GM19467 (cell line): Measurements from ENCODE around the gene FAM13A.
"Not testable (repeated sequence)": the region's sequence is repeated elsewhere in the genome, so short reads cannot be mapped to it uniquely, and the experiment has no call there.

Source experiments
- ATAC-seq: cut with Tn5 transposase; IDR thresholded peaks from one replicate; pipeline ENCODE4 v1.9.1; 2021; ENCODE audit warnings: mild to moderate bottlenecking, moderate library complexity; ENCODE audit not compliant: unreplicated experiment

Gene FAM13A

DNA sequence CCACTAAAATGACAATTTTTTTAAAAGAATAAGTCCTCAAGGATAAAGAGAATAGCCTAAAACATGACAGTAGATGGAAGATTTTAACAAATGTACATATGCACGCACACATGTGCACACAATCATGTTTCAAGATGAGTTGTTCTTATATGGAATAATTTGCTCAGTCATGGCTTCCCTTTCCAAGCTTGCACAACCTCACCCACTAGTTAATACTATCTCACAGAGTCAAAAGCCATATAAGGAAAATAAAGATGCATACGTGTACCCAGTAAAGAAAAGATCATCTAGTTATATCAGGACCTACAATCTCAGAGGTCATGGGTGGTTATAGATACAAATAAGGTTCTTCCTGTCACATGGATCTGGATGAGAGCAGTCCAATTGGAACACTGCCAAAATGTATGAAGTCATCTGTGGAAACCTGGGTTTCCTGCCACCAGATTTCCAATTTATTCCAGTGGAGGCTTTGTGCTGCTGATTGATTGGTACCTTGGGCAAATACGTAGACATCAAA lies 56.1 kb downstream of the FAM13A start:
- no peak for ATAC-seq

DNA sequence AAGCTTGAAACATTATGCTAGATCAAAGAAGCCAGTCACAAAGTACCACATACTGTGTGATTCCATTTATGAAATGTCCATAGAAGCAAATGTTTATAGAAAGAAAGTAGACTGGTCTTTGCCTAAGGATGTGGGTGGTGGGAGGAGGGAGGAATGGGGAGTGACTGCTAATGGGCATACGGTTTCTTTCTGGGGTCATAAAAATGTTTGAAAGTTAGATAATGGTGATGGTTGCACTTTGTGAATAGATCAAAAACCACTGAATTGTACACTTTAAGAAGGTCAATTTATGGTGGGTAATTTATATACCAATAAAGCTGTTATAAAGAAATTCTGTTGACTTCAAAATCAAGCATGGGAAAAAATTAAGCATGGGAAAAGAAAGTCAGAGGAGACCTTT lies 56.6 kb downstream of the FAM13A start:
- ATAC-seq: no peak

DNA sequence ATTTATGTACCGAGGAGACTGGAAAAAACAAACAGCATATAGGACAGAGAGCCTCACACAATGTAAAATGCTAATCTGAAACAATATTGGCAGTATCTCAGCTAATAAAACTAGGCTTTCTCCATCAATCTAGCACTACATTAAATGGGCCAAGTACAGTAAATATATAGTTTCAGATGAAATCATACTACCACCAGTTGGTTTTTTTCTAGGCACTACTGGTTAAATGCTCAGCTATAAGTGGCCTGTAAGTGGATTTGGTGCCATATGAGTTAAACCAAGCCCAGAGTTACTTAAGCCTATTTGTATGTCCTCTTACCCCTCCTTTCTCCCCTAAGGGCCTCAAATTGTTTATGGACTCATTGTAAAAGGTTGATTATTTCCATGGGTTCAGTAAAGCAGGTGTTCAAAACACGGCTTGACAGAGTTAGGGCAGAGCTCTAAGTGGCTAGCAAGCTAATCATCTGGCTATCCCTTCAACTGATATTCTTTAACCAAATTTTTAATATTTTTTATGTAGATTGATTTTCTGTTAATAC lies 57.5 kb downstream of the FAM13A start:
- ATAC-seq: no peak

DNA sequence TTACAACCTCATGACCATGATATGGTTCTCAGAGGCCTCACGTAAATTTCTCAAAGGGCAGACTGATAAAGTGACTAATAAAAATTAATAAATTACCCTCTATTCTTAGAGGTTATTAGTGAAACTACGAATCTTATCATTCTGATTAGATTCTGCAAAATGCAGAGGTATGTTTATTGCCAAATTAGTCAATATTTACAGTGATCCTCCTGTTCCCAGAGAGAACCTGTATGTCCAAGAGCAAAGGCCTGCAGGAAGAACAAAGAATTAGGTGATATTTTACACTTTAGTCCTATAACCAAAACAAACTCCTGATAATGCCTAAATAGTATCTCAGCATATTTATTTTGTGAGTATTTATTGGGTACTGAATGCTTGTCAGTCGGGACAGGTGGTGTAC lies 58.1 kb downstream of the FAM13A start:
- ATAC-seq: no peak

DNA sequence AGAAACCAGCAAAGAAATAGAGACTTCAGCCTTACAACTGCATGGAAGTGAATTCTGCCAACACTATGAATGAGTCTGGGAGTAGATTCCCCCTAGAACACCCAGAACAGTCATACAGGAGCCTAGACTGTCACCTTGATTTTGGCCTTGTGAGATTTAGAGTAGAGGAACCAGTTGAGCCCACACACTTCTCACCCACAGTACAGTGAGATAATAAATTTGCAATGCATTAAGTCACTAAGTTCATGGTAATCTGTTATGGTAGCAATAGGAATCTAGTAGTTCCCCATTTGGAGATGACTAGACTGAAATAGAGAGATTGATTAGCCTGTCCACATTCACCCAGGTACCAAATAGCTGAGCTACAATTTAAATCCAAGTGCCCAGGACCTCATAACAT lies 59.0 kb downstream of the FAM13A start:
- no peak for ATAC-seq

DNA sequence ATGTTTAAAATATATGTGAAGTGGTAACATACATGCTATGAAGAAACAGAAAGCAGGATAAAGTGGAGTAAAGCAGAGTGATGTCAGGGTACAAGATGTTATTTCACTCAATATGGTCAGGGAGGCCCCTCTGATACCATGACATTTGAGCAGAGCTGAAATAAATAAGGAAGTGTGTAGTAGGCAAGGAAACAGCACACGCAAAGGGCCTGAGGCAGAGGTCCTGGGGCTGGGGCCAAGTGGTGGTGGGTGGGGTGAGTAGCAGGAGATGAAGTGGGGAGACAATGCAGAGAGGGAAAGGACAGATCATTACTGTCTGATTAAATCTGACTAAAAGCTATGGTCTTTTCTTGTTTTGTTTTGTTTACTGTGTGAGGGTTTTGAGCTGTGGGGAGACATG lies 61.1 kb downstream of the FAM13A start:
- no peak for ATAC-seq

DNA sequence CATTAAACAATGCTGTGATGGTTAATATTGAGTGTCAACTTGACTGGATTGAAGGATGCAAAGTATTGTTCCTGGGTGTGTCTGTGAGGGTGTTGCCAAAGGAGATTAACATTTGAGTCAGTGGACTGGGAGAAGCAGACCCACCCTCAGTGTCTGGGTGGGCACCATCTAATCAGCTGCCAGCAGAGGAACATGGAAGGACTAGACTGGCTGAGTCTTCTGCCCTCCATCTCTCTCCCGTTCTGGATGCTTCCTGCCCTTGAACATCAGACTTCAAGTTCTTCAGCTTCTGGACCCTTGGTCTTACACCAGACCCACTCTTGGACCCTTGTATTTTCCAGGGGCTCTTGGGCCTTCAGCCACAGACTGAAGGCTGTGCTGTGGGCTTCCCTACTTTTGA lies 61.7 kb downstream of the FAM13A start:
- ATAC-seq: not testable (repeated sequence)

DNA sequence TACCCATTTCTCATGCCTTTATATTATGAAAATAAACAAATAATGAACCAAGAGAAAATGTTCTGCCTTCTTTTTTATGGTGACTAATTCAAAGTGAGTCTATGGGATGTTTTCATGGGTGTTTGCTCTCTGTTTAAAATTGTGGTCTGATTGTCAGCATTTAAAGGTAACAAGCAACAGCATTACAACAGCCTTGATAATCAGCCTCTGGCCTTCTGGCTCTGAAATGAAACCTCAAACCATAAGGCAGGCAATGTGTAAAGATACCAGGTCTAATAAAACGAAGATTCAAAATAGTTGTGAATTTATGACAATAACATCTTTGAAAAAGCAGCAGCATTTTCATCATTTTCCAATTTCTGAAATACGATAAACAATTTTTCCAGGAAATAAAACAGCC lies 63.7 kb downstream of the FAM13A start:
- ATAC-seq: no peak

DNA sequence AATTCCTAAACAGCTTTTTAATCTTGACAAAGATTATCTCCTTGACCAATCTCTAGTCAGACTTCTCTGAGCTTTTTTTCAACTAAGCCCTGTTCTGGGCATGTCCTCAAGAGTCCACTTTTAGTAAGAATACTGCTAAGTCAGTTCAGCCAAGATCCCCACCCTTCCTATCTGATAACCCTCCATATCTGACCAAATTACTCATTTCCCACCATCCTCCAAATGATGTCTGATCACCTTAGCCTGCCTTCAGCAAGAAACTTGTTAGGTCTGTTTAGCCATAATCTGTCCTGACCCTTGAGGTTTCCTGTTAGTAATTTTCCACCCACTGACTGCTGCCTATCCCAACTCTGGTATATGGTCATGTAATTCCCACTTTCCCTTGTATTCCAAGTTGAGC lies 65.2 kb downstream of the FAM13A start:
- no peak for ATAC-seq

DNA sequence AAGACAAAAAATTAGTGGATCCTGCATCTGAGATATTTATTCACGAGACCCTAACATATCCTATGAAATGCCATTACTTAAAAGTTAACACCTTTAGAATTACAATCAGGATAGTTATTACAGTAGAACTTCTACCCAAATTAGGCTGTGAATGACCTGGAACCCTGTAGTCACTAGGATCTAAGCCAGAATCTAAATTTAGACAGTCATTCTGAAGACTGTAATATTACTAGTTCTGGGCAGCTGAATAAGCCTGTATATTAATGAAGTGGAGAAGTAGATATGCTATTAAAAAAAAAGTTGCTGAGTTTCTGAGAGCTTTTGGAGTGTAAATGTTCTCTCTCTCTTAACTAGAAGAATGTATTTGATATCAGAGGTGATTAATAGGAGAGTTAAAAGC lies 67.0 kb downstream of the FAM13A start:
- ATAC-seq: no peak

DNA sequence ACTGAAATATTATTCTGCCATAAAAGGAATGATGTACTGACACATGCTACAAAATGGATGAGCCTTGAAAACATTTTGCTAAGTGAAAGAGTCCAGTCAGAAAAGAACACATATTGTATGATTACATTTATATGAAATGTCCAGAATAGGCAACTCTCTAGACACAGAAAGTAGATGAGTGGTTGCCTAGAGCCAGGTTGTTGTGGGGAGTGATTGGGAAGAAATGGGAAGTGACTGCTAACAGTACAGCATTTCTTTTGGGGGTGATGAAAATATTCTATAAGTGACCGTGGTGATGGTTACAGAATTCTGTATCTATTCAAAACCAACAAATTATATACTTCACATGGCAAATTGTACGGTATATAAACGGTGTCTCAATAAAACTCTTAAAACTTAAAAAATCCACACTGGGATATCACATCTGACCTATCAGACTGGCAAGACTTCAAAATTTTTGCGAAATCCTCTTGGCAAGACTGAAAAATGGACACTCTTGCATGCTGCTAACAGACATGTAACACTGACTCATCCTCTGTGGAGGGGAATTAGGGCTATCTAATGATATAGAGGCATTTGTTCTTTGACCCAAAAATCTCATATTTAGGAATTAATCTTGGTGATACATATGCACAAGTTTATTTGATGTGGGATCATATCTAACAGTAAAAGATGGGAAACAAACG lies 71.8 kb downstream of the FAM13A start:
- no peak for ATAC-seq

DNA sequence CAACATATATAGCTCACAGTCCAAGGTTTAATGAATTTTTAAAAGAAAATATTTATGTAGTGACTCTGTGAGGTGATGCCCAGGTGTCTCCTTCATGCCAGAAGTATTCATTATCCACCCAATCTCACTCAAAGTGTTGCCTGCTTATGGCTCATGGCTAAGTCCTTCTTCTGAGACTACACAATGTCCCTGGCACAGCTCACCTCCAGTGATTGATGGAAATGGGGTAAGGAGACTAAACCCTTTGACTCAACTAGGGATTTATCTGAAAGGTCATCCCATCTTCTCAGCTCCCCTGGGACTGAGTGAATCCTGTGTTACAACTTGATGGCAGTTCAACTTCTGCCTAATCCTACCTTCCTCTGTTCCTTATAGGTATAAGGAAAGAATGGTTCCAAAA lies 74.2 kb downstream of the FAM13A start:
- no peak for ATAC-seq

DNA sequence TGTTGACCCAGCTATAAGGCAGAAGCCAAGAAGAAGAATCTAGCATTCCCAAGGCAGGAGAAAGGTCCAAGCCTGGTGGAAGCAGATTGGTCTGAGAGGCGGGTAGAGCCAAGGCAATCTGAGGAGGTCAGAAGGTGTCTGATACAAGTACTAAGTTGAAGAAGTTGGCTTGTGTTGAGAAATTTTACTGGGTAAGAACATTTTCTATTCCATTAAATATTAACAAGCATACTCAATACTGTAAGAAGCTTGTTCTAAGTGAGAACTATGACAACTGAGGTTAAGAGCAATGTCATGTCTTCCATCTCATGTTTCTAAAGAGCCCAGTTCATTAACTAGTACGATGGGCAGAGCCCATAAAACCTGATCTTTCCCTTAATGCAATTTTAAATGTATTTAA lies 75.0 kb downstream of the FAM13A start:
- peak; percentile 77 for ATAC-seq

DNA sequence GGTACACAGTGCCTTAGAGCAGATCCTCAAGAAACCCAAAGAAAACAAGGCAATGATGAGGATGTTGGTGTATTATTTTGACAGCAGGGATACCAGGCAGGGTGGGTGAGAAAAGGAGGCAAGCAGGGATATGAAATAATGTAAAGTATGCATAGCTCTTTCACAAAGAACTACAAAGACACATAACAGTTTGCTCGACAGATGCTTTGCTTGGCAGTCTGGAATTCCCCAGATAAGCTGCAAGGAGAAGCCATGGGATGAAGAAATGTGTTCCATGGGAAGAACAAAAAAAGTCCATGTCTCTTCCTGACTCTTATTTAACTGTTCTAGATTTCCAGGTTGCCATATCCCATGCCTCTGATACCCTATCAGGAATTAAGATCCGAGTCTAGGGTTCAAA lies 75.4 kb downstream of the FAM13A start:
- ATAC-seq: no peak

DNA sequence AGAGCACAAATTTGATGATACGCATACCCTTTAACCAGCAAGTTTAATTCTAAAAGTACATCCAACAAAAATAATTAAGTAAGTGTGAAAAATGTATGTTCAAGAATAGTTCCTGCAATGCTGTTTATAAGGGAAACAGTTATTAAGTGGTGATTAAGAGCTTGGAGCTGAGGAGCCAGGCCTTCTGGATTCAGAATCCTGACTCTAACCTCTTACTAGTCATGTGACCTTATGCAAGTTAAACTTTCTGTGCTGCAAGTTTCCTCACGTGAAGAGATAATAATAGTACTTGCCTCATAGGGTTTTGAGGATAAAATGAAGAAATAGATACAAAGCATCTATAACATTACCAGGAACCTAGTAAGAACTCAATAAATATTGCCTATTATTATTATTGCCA lies 77.7 kb downstream of the FAM13A start:
- ATAC-seq: no peak

DNA sequence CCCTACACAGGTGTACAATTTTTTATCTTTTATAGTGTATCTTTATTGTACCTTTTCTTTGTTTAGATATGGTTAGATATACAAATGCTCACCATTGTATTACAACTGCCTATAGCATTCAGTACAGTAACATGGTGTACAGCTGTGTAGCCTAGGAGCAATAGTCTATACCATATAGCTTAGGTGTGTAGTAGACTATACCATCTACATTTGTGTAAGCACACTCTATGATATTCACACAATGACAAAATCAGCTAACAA lies 80.3 kb downstream of the FAM13A start:
- ATAC-seq: no peak

DNA sequence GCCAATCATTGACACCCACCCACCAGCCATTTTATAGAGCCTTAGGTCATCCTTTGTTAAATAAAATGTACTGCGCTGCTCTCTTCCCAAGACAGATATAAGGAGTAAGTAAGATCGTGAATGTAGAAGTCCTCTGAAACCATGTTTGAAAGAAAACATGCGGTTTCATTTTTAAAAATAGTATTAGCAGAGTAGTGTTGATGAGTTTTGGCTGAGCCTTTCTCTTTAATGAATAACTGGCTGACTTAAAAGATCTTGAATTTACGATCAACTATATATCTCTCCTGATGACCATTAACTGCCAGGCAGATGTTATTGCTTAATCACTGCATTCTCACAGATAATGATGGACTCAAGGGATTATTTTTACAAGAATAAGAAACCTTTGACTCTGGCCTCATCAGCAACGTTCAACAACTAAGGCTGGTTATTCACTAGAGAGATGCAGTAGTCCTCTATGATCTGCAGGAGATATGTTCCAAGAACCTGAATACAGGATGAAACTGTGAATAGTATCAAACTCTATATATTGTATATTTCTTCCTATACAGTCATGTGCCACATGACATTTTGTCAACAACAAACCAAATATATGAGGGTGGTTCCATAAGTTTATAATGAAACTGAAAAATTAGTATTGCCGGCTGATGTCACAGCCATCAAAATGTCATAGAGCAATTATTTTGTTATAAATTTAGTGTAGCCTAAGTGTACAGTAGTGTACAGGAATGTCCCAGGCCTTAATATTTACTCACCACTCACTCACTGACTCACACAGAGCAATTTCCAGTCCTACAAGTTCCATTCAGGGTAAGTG lies 80.8 kb downstream of the FAM13A start:
- no peak for ATAC-seq

DNA sequence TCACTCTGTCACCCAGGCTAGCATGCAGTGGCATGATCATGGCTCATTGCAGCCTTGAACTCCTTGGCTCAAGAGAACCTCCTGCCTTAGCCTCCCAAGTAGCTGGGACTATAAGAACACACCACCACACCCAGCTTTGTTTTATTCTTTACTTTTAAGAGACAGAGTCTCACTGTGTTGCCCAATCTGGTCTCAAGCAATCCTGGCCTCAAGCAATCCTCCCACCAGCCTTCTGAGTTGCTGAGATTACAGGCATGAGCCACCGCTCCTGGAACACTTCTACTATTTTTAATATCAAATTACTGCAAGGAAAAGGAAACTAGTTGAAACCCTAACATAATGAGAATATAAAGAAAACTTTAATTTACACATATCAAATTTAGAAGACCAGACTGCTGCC lies 85.4 kb downstream of the FAM13A start:
- no peak for ATAC-seq

DNA sequence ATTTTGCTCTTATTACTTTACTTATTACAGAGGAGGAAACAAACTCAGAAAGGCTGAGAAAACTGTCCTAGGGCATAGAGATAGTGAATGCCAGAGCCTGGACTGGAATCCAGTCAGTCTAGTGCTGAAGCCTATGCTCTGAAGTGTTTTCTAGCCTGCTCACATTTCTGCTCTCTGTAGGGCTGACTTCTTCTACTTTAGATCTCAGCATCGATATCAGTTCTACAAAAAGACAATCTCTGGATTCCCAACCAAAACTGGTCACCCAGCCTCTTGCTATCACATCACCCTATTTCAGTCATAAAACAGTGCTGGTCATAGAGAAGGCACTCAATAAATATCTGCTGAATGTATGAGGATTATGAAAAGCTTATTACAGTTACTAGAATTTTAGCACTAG lies 87.2 kb downstream of the FAM13A start:
- ATAC-seq: no peak

DNA sequence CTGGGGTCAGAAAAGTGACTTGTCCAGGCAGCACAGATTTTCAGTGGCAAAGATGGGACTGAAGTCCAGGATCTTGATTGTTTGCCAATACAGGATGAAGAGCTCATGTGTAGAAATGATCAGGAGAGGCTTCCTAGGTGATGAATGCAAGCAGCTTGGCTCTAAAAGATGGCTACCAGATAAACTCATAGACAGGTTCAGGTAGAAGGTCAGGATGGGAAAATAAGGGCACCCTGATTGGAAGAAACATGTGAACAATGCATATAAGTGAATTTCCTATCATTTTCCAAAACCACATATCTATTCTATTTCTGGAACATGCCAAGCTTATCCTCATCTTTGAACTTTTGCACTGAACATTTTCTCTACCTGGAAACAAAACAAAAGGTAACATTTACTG lies 87.7 kb downstream of the FAM13A start:
- ATAC-seq: no peak

DNA sequence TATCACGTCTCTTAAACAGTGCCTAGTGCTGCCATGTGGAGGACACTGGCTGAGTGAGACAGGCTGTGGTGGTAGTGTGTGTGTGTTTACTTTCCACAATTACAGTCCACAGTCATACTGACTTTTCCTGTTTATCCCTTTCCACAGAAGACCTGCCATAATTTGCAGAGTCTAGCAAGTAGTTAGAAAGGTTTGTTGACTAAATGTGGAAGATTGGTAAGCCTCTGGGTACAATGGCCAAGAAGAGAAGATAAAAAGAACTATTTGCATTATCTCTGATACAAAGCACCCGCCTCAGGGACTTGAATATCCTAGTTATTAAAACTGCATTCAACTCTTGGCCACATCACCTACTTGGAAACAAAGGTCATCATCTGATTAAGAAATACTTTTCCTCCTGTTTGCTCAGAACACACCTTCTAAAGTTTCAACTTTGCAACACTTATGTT lies 89.1 kb downstream of the FAM13A start:
- no peak for ATAC-seq

DNA sequence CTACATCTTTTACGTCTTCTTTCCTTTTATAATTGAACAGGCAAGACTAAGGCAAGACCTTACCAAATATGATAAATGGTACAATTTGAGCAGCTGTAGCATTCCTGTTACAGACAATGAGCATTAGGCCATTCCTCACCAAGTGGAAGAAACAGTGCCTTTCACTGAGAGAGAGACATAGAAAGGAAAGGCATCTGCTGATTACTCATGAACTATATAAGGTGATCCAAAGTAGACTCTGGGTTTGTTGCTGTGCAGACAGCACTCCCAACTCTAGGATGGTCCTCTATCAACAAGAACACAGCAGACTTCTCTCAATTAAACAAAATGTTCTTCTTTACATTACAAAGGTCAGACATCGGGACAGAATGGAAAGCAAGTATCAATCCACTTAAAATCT lies 91.9 kb downstream of the FAM13A start:
- no peak for ATAC-seq
